PC-3 (cell line): ENCODE measurements around the gene PRKD2.

ENCODE experiments used
- CTCF ChIP-seq: fragments of 300-600 bp; sonication (generic); conservative IDR thresholded peaks from 2 replicates; pipeline ENCODE4 v1.5.1; 2017; ENCODE audit warnings: antibody characterized with exemption, low read depth, mild to moderate bottlenecking, low read length
- EZH2 ChIP-seq: fragments of 300-600 bp; sonication (generic); IDR thresholded peaks from one replicate; pipeline ENCODE4 v1.6.1; 2017; ENCODE audit warnings: antibody characterized with exemption, mild to moderate bottlenecking, low read length; ENCODE audit not compliant: unreplicated experiment

GRCh38 chr19:46727757-46728156 lies 10.8 kb upstream of the PRKD2 start:
- no peak for TF ChIP-seq CTCF
- no peak for TF ChIP-seq EZH2
